Measurements from ENCODE around the gene CYB5R3.
"Not testable (repeated sequence)": the region's sequence is repeated elsewhere in the genome, so short reads cannot be mapped to it uniquely, and the experiment has no call there.

The CYB5R3 gene

DNA sequence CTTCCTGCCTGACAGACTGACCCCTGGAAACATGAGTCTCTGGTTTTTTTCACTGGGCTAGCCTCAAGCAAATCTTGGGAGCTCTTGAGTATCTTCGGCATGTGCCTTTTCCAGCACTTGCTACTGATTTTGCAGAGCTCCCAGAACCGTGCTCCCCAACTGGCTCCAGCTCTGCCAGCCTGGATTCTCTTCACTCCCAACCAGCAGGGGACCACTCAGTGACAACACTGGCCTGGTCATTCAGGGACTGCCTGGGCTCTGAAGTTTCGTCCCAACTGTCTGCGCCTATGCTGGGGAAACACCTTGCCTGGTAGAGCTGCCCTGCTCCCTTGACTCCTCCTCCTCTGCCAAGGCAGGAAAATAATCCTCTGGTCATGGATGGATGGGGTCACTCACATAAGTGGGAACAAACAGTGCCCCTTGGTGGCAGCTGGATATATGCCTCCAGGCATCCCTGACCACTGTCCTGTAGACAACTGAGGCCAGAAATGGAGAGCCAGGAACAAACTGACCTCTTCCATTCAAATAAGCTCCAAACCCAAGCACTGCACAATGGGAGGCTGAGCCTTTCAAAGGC lies 64.7 kb downstream of the CYB5R3 start:
- no peak overlapping the region for H3K27ac ChIP-seq
- TF ChIP-seq, protein P1, sequence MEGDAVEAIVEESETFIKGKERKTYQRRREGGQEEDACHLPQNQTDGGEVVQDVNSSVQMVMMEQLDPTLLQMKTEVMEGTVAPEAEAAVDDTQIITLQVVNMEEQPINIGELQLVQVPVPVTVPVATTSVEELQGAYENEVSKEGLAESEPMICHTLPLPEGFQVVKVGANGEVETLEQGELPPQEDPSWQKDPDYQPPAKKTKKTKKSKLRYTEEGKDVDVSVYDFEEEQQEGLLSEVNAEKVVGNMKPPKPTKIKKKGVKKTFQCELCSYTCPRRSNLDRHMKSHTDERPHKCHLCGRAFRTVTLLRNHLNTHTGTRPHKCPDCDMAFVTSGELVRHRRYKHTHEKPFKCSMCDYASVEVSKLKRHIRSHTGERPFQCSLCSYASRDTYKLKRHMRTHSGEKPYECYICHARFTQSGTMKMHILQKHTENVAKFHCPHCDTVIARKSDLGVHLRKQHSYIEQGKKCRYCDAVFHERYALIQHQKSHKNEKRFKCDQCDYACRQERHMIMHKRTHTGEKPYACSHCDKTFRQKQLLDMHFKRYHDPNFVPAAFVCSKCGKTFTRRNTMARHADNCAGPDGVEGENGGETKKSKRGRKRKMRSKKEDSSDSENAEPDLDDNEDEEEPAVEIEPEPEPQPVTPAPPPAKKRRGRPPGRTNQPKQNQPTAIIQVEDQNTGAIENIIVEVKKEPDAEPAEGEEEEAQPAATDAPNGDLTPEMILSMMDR (conservative IDR thresholded peaks at IDR 0.05) = no peak

DNA sequence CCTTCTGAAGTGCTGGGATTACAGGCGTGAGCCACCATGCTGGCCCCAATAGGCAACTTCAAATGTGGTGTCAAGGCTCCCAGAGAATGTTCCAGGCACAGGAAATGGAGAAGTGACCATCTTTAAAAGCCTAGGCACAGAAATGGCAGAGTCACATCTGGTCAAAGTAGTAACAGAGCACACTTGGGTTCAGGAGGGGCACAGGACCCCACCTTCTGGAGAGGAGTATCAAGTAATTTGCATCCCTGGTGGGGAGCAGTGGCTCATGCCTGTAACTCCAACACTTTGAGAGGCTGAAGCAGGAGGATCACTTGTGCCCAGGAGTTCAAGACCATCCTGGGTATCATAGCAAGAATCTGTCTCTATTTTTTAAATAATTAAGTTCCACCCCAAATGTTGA lies 66.2 kb downstream of the CYB5R3 start:
- TF ChIP-seq, protein P1 (conservative IDR thresholded peaks at IDR 0.05) = no peak
- H3K27ac ChIP-seq = no peak overlapping the region

DNA sequence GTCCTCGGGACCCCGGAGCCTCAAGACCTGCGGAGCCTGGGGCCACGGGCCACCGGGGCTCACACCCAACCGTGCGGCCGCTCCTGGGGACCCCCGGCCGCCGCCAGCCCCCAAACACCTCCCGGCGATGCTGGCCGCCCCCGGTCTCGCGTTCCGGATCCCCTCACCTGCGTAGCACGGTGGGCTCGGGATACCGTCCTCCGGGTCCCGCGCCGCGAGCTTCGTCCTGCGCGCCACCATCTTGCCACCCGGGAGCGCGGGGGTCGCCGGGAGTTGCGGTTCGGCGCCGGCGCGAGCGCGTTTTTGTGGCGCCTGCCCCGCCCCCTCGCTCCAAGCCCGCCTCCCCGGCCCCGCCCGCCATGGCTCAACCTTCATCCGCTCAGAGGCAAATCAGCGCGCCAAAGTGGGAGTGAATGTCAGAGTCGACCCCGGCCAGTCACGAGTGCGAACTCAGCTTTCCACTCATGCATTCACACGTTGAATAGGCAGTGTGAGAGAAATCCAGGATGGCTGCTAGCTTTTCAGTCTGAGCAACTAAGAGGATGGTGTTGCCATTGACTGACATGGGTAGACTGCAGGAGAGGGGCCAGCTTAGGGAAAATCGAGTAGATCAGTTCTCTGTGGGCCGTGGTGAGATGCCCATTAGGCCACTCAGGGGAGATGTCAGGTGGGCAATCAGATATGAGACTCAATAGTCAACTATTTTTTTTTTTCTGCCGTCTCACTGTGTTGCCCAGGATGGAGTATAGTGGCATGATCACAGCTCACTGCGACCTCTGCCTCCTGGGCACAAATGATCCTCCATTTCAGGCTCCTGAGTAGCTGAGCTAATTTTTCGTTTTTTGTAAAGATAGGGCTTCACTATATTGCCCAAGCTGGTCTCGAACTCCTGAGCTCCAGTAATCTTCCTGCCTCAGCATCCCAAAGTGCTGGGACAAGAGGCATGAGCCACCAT lies 67.2 kb downstream of the CYB5R3 start:
- TF ChIP-seq, protein P1 (conservative IDR thresholded peaks at IDR 0.05) = no peak
- peak overlapping the region; percentile 47; the same call in 1 of the 2 replicates for H3K27ac ChIP-seq

DNA sequence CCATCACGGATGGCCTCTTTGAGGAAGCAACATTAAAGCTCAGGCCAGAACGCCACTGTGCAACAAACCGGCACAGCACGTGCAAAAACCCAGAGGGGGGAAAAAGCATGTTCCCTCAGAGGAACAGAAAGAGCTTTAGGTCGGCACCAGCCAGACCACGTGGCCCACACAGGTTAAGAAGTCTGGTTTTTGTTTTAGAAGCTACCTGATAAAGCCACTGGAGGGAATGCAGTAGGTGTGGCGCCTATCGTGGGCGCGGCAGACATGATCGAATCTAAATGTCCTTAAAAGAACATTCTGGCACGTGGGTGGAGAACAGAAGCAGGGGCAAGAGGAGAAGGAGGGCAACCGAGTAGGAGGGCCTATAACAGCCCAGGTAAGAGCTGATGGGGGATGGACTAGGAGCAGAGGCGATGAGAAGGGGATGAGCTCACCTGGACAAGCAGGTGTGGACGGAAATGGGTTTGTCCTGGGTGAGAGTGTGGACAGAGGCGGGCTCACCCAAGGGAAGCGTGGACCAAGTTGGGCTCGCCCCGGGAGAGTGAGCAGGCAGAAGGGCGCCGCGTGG lies 67.9 kb downstream of the CYB5R3 start:
- peak overlapping the region; percentile 47; the same call in 1 of the 2 replicates for H3K27ac ChIP-seq

DNA sequence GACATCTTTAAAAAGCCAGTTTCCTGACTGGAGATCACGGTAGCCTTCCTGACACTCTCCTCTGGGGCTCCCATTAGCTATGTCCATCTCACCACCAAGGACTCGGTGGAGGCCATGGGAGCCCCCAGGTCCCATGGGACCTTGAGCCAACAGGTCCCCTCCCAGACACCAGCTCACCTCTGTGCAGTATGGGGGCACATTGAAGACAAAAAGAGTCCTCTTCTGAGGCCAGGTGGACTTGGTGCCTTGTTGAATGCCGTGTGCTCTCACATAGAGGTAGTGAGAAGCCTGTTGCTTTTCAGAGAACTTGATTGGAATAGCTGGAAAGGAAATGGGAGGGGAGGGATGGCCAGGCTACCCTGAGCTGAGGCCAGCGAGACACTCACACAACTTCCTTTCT lies 69.2 kb downstream of the CYB5R3 start:
- H3K27ac ChIP-seq = not testable (repeated sequence)

DNA sequence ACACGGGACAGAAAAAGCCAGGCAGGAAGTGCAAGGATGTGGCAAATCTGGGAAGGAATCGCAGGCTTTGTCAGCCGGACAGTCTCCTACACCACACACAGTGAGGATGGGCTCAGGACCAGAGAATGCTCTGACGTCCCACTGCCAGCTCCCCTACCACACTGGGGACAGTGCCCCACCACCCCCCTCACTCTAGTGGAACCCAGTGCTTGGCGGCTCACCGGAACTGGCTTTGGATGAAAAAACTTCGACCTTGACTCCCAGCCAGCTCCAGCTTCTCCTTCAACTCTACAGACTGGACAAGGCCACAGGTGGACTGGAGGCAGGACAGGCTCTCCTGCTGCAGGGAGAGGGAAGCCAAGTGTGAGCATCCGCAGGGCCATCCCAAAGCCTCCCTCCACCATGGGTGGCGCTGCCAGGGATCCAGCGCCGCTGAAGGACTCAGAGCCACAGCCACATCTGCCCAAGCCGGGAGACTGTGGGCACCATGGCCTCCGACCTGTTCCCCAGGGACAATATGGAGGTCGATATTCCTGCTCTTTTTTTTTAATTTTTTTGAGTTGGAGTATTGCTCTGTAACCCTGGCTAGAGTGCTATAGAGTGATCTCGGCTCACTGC lies 71.5 kb downstream of the CYB5R3 start:
- TF ChIP-seq, protein P1 (conservative IDR thresholded peaks at IDR 0.05) = no peak

DNA sequence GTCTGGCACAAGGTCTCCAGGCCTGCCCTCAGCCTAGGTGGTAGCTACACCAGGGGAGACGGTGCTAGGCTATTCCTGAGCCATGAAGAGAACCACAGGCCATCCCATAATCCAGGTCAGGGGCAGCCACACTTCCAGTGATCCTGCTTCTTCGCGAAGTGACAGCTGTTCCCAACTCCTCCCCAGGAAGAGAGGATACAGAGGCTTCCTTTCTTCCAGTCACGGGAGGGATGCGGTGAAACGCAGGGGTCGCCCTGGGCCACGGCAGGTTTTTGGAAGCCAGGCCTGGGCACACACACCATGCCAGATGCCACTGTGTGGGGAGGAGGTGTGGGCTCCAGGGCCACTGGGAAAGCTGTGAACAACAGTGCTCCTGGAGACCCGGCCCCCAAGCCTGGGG lies 72.1 kb downstream of the CYB5R3 start:
- H3K27ac ChIP-seq = not testable (repeated sequence)

More for the DNA sequence above, 71.5 kb downstream of the CYB5R3 start:
- no peak overlapping the region for H3K27ac ChIP-seq

DNA sequence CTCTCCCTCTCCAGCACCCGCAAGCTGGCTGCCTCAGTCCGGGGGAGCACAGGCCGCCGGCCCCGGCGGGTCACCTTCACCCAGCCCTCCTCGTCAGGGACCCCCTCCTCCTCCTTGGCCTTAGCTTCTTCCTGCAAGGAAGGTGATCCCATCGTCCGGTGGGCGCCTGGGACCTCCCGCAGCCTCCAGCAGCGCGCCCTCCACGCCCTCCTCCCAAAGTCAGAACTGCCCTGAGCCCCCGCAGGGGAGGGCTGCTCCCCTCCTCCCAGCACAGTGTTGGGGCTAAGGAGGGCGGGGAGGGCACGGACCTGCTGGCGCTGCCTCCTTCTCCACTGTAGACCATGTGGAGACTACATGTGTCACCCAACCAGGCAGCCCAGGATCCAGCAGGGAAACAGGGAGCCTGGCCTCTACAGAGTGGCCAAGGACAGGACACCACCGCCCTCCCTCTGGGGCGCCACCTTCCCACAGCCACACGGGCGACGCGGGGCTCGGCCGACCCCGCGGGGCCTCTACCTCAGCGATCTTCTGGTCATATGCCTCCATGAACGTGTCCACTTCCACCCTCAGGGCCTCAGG lies 73.1 kb downstream of the CYB5R3 start:
- H3K27ac ChIP-seq = not testable (repeated sequence)

DNA sequence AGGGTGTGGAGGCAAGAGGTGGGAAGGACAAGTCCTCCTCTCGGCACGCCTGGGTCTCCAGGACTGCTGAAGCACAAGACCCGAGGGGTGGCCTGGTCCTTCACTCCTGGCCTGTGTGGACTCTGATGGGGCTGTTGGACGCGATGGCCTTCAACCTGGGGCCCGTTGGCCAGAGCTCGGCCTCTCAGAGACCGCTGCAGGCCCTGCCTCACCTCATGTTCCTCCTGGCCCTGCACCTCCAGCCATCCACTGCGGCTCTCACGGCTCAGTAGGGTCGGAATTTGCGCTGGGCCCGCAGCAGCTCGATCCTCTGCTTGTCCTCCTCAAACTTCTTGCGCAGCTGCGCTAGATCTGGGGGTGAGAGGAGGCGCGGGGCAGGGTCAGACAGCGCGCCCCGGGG lies 74.7 kb downstream of the CYB5R3 start:
- not testable (repeated sequence) for H3K27ac ChIP-seq

DNA sequence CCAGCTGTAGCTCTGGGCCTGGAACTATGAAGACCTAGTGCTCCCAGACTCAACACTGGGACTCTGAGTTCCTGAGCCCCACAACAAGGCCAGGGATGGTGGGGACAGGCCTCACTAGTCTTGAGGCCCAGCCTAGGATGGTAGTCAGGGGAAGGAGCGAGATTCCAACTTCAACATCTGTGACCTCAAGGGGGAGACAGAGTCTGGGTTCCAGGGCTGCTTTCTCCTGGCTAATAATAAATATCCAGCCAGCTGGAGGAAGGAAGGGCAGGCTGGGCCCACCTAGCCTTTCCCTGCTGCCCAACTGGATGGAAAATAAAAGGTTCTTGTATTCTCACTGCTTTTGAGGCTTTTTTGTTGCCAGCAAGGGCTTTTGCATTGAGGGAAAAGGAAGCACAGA lies 75.1 kb downstream of the CYB5R3 start:
- not testable (repeated sequence) for H3K27ac ChIP-seq

DNA sequence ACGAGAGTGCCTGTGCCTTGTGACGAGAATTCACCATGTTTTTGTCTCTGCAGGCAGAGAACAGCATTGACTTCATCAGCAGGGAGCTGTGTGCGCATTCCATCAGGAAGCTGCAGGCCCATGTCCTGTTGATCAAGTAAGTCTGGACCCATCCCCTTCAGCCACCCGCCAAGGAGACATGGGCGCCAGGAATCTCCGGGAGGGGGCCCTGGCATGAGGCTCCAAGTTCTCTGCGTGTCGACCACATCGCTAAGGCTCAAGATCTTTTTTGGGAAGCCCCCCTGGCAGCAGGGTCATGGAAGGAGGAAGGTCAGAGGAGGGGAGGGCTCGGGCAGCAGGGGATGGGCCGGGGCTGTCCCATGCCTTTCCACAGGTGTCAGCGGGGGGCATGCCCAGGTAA lies 78.1 kb downstream of the CYB5R3 start:
- H3K27ac ChIP-seq = not testable (repeated sequence)

DNA sequence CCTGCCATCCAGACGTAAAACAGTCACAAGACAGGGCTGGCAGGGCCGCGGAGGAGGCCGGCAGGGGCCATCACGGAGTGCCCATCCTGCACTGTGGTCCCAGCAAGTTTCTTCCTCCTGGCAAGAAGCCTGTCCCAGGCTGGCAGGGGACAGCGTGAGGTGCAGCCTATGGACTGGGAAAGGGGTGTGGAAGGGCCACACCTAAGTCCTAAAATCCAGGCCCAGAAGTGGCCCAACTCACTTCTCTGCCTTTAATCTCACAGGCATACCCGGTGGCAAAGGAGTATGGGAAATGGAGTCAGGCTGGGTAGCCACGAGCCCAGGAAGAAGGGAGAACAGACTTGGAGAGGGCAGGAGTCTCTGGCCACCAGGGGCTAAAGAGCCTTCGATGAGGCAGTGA lies 78.6 kb downstream of the CYB5R3 start:
- H3K27ac ChIP-seq = not testable (repeated sequence)

DNA sequence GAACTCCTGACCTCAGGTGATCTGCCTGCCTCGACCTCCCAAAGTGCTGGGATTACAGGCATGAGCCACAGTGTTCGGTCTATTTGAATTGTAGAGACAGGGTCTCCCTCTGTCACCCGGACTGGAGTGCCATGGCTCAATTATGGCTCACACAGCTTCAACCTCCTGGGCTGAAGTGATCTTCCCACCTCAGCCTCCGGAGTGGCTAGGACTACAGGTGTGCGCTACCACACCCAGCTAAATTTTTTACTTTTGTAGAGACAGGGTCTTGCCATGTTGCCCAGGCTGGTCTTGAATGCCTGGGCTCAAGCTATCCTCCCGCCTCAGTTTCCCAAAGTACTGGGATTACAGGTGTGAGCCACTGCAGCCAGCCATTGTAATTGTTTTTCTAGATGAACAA lies 81.2 kb downstream of the CYB5R3 start:
- H3K27ac ChIP-seq = not testable (repeated sequence)

Data from VCaP (cell line).